ENCODE results near the gene TXNDC15.

DNA sequence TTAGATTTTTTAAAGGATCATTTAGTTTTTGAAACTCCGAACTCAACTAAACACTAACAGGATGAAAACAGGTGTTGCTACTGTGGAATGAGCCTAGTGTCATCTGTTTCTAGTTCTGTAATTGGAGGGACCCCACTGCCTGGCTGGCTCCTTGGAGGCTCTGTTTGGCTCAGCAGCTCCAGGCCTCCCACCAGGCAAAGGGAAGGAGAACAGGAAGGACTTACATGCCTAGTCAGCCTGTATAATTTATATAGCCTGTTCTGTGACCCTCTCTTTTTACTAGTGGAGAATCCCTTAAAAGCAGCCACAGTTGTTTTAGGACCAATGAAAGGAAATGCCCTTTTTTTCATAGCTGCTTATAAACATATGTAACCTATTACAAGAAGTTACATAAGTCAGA lies 49.5 kb upstream of the TXNDC15 start:
- TF ChIP-seq, protein P1, sequence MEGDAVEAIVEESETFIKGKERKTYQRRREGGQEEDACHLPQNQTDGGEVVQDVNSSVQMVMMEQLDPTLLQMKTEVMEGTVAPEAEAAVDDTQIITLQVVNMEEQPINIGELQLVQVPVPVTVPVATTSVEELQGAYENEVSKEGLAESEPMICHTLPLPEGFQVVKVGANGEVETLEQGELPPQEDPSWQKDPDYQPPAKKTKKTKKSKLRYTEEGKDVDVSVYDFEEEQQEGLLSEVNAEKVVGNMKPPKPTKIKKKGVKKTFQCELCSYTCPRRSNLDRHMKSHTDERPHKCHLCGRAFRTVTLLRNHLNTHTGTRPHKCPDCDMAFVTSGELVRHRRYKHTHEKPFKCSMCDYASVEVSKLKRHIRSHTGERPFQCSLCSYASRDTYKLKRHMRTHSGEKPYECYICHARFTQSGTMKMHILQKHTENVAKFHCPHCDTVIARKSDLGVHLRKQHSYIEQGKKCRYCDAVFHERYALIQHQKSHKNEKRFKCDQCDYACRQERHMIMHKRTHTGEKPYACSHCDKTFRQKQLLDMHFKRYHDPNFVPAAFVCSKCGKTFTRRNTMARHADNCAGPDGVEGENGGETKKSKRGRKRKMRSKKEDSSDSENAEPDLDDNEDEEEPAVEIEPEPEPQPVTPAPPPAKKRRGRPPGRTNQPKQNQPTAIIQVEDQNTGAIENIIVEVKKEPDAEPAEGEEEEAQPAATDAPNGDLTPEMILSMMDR (conservative IDR thresholded peaks at IDR 0.05 in 1 of 2, IDR thresholded peaks at IDR 0.05 in 1 of 2; ENCODE audit: low read depth in 1 of 2, low read length in 2 of 2) = no peak
- TF ChIP-seq EZH2 (IDR thresholded peaks at IDR 0.05; ENCODE audit: low read length, missing control alignments) = no peak
